H1 (cell line): ENCODE measurements around the gene PGRMC1. TPM values are rescaled to one million over a fixed set of nuclear protein-coding genes. Genes with fewer than 3 reads are reported as not detected.

Experiments
- EGR1 ChIP-seq: IDR thresholded peaks from 2 replicates; pipeline ENCODE4 v1.6.1; 2011; ENCODE audit warnings: low read depth, low read length, borderline replicate concordance
- TBP ChIP-seq: IDR thresholded peaks from 2 replicates; pipeline ENCODE4 v1.6.1; 2011; ENCODE audit warnings: low read depth, low read length, improper control_type of control experiment
- YY1 ChIP-seq: IDR thresholded peaks from 2 replicates; pipeline ENCODE4 v1.6.1; 2011; ENCODE audit warnings: low read depth, mild to moderate bottlenecking, low read length
- polyA plus RNA-seq, 7 experiments: library from polyadenylated mRNA; depleted of rRNA in 3 of 7; stranded (reverse) in 5 of 7; unstranded in 2 of 7; fragments of >200 nt in 5 of 7; fragments of 200-250 nt in 2 of 7; gene quantifications; 1 replicate in 5 of 7; 2 replicates in 1 of 7; 4 replicates in 1 of 7; pipeline versions ENCODE4 v1.2.1 to v1.2.3, GENCODE V29; 2011 to 2013; ENCODE audit warnings: missing spikeins in 2 of 7, mixed read lengths in 2 of 7
- total RNA-seq: library from RNA; stranded (reverse); fragmentation: NEBNext Ultra II Directional; extraction: Animal tissue kit (Norgen Biotek cat#: 25700); gene quantifications from 2 replicates; pipeline ENCODE4 v1.2.1, GENCODE V29; 2021
- TF ChIP-seq, protein P1 (sequence below): IDR thresholded peaks from 2 replicates; pipeline ENCODE4 v1.6.1; 2011; ENCODE audit warnings: low read length, improper control_type of control experiment
- TF ChIP-seq, protein P2 (sequence below): IDR thresholded peaks from 2 replicates; pipeline ENCODE4 v1.6.1; 2012; ENCODE audit warnings: inconsistent platforms

PGRMC1 gene
- total and polyA plus RNA-seq, 2 of the 8 experiments (the other 6 are each of a cell fraction or from before 2014, with no cell fraction given) = 127 to 248 TPM

DNA sequence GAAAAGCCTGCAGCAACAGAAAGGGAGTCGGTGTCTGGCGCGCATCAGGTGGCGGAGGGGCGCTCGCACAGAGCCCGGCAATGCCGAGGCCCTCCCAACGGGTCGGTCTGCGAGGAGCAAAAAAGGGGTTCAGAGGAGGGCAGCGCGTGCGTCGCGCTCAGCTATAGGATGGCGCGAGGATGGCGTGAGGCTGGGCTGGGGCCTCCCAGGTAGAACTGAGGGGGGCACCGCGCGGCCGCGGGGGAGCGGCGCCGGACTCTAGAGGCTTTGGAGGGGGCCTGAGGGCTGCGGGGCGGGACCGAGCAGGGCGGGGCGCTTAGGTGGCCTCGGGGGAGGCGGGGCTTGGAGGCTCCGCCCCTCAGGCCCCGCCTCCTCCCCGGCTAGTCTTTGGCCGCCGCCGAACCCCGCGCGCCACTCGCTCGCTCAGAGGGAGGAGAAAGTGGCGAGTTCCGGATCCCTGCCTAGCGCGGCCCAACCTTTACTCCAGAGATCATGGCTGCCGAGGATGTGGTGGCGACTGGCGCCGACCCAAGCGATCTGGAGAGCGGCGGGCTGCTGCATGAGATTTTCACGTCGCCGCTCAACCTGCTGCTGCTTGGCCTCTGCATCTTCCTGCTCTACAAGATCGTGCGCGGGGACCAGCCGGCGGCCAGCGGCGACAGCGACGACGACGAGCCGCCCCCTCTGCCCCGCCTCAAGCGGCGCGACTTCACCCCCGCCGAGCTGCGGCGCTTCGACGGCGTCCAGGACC is at the start of gene PGRMC1 (continued):
- TF ChIP-seq, protein P1, sequence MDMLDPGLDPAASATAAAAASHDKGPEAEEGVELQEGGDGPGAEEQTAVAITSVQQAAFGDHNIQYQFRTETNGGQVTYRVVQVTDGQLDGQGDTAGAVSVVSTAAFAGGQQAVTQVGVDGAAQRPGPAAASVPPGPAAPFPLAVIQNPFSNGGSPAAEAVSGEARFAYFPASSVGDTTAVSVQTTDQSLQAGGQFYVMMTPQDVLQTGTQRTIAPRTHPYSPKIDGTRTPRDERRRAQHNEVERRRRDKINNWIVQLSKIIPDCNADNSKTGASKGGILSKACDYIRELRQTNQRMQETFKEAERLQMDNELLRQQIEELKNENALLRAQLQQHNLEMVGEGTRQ = no peak
- TF ChIP-seq TBP (peak; percentile 88), EGR1 (no peak), YY1 (peak; percentile 74)
- TF ChIP-seq, protein P2, sequence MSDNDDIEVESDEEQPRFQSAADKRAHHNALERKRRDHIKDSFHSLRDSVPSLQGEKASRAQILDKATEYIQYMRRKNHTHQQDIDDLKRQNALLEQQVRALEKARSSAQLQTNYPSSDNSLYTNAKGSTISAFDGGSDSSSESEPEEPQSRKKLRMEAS = peak; percentile 87
